B cell (primary cell): ENCODE results near the gene GYPA.
"Not testable (repeated sequence)": the region's sequence is repeated elsewhere in the genome, so short reads cannot be mapped to it uniquely, and the experiment has no call there.

Experiments
- EZH2 ChIP-seq: IDR thresholded peaks from 2 replicates; pipeline ENCODE4 v1.6.1; 2012; ENCODE audit warnings: borderline replicate concordance, low read depth, mild to moderate bottlenecking, moderate library complexity, low read length; ENCODE audit not compliant: insufficient read depth, poor library complexity, severe bottlenecking
- TF ChIP-seq, protein P1 (sequence below): fragments of 200-600 bp; IDR thresholded peaks from one replicate; pipeline ENCODE4 v1.8.0; 2022; ENCODE audit warnings: antibody characterized with exemption, mild to moderate bottlenecking

DNA sequence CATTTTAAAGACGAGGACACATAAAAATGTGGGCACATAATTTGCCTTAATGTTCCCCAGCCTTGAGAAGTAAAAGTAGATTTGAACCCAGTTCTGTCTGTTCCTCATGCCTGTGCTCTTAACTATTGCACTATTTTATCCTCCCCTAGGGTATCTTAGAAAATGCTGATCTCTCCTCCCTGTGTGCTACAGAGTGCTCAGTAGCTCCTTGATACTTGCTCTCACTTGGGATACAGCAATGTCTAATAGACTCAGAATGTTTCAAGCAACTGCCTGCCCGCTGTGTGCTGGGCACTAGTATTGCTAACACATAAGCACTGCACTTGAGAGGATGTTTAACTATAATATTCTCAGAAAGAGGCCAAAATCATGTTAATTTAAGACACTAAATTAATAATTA lies 971 bp downstream of the GYPA start:
- TF ChIP-seq, protein P1, sequence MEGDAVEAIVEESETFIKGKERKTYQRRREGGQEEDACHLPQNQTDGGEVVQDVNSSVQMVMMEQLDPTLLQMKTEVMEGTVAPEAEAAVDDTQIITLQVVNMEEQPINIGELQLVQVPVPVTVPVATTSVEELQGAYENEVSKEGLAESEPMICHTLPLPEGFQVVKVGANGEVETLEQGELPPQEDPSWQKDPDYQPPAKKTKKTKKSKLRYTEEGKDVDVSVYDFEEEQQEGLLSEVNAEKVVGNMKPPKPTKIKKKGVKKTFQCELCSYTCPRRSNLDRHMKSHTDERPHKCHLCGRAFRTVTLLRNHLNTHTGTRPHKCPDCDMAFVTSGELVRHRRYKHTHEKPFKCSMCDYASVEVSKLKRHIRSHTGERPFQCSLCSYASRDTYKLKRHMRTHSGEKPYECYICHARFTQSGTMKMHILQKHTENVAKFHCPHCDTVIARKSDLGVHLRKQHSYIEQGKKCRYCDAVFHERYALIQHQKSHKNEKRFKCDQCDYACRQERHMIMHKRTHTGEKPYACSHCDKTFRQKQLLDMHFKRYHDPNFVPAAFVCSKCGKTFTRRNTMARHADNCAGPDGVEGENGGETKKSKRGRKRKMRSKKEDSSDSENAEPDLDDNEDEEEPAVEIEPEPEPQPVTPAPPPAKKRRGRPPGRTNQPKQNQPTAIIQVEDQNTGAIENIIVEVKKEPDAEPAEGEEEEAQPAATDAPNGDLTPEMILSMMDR: not testable (repeated sequence)
- TF ChIP-seq EZH2: not testable (repeated sequence)
